Stimulated activated CD8-positive, alpha-beta memory T cell treated with anti-CD3 and anti-CD28 coated beads, Interleukin-15, amount 100 ng/mL, for 48 hours (primary cell): ENCODE data around the gene ENTREP3.
"Not testable (repeated sequence)": the region's sequence is repeated elsewhere in the genome, so short reads cannot be mapped to it uniquely, and the experiment has no call there.

ENCODE experiments used
- DNase-seq, 2 donors: peaks; one replicate each; pipeline ENCODE4 v3.0.0-alpha.2; 2020; ENCODE audit warnings: low read depth in 2 of 2

The ENTREP3 gene

GRCh38 chr1:155251566-155251965 is 3.7 kb downstream of the ENTREP3 start:
- no peak for DNase-seq

- peak; percentile 89 to 91 for DNase-seq
Observed at GRCh38 chr1:155250633-155251449, 4.4 kb downstream of the ENTREP3 start.

- no peak for DNase-seq
Observed at GRCh38 chr1:155250246-155250632, 5.0 kb downstream of the ENTREP3 start.

GRCh38 chr1:155247667-155248553 is 7.4 kb downstream of the ENTREP3 start:
- DNase-seq = no peak

- not testable (repeated sequence) for DNase-seq
Observed at GRCh38 chr1:155246796-155247195, 8.5 kb downstream of the ENTREP3 start.

- peak in 1 of 2 donors; percentile 23 for DNase-seq
Observed at GRCh38 chr1:155245163-155245524, 10.1 kb downstream of the ENTREP3 start.

GRCh38 chr1:155244368-155245162 is 10.7 kb downstream of the ENTREP3 start:
- peak; percentile 97 for DNase-seq

- DNase-seq = no peak
Observed at GRCh38 chr1:155242805-155243358, 12.4 kb downstream of the ENTREP3 start.

- no peak for DNase-seq
Observed at GRCh38 chr1:155241841-155242264, 13.4 kb downstream of the ENTREP3 start.

- DNase-seq = peak in 1 of 2 donors; percentile 45
Observed at GRCh38 chr1:155241069-155241679, 14.1 kb downstream of the ENTREP3 start.

- no peak for DNase-seq
Observed at GRCh38 chr1:155236451-155236850, 18.8 kb downstream of the ENTREP3 start.

- DNase-seq = not testable (repeated sequence)
Observed at GRCh38 chr1:155235375-155235774, 19.9 kb downstream of the ENTREP3 start.

GRCh38 chr1:155233502-155233901 is 21.8 kb downstream of the ENTREP3 start:
- DNase-seq = not testable (repeated sequence)

GRCh38 chr1:155232001-155232978 is 23.0 kb downstream of the ENTREP3 start:
- not testable (repeated sequence) for DNase-seq

- not testable (repeated sequence) for DNase-seq
Observed at GRCh38 chr1:155231302-155231701, 24.0 kb downstream of the ENTREP3 start.

- DNase-seq = no peak
Observed at GRCh38 chr1:155228096-155228427, 27.2 kb downstream of the ENTREP3 start.

GRCh38 chr1:155227261-155228095 is 27.8 kb downstream of the ENTREP3 start:
- peak; percentile 99 to 100 for DNase-seq

- peak; percentile 34 to 61 for DNase-seq
Observed at GRCh38 chr1:155226910-155227260, 28.4 kb downstream of the ENTREP3 start.
